MCF 10A (cell line): ENCODE data around the gene PELI3. TPM values are rescaled to one million over a fixed set of nuclear protein-coding genes. Genes with fewer than 3 reads are reported as not detected.
A peak's percentile ranks its signal among the peaks of the same experiment; 100 is the strongest.

ENCODE experiments used
- BruUV-seq: library from RNA; stranded (reverse); fragments of 400-500 nt; replicated peaks from 2 replicates; lab custom pipeline; 2021; lab: Mats Ljungman, UMichigan
- CTCF ChIA-PET: fragments of 300-600 bp; sonication (Branson Sonifier 250); formaldehyde crosslinking; extraction: SDS; loops from one replicate; lab custom pipeline; 2021; ENCODE audit warnings: antibody characterized with exemption, inconsistent platforms; lab: Yijun Ruan, JAX
- POLR2A ChIA-PET: fragments of 300-600, 350-650 bp; sonication (Branson Sonifier 250); formaldehyde crosslinking; extraction: SDS; loops from one replicate; lab custom pipeline; 2020; ENCODE audit warnings: antibody characterized with exemption, inconsistent platforms; lab: Yijun Ruan, JAX
- DNase-seq: peaks from one replicate; pipeline ENCODE4 v3.0.0-alpha.2; 2018; ENCODE audit not compliant: unreplicated experiment
- H3K27ac Mint-ChIP-seq: one replicate; pipeline ENCODE4 v1.8.0; 2022; ENCODE audit warnings: mild to moderate bottlenecking, low read depth, mixed read lengths; ENCODE audit not compliant: unreplicated experiment
- H3K27me3 Mint-ChIP-seq: one replicate; pipeline ENCODE4 v1.8.0; 2022; ENCODE audit warnings: mixed read lengths; ENCODE audit not compliant: insufficient read depth, unreplicated experiment
- H3K36me3 Mint-ChIP-seq: one replicate; pipeline ENCODE4 v1.8.0; 2022; ENCODE audit warnings: mild to moderate bottlenecking, moderate library complexity, mixed read lengths; ENCODE audit not compliant: insufficient read depth, unreplicated experiment
- H3K4me1 Mint-ChIP-seq: one replicate; pipeline ENCODE4 v1.8.0; 2022; ENCODE audit warnings: mixed read lengths; ENCODE audit not compliant: insufficient read depth, unreplicated experiment
- H3K4me3 Mint-ChIP-seq: one replicate; pipeline ENCODE4 v1.8.0; 2022; ENCODE audit warnings: mild to moderate bottlenecking, moderate library complexity, mixed read lengths; ENCODE audit not compliant: unreplicated experiment
- H3K9me3 Mint-ChIP-seq: one replicate; pipeline ENCODE4 v1.8.0; 2022; ENCODE audit warnings: mixed read lengths; ENCODE audit not compliant: unreplicated experiment
- CTCF ChIP-seq: fragments of 200-600 bp; IDR thresholded peaks from one replicate; pipeline ENCODE4 v1.8.0; 2022; ENCODE audit warnings: antibody characterized with exemption, mild to moderate bottlenecking; ENCODE audit not compliant: unreplicated experiment
- intact Hi-C: fragments of 100-400 bp; cut with micrococcal nuclease; formaldehyde crosslinking; loops from 2 replicates; pipeline ENCODE4 v1.14.1; 2022
- total RNA-seq: library from RNA; stranded (reverse); gene quantifications from 2 replicates; pipeline ENCODE4 v1.2.3, GENCODE V29; 2022

Gene PELI3
- total RNA-seq, 1 experiment from 2014 or later = 6.1 TPM

DNA sequence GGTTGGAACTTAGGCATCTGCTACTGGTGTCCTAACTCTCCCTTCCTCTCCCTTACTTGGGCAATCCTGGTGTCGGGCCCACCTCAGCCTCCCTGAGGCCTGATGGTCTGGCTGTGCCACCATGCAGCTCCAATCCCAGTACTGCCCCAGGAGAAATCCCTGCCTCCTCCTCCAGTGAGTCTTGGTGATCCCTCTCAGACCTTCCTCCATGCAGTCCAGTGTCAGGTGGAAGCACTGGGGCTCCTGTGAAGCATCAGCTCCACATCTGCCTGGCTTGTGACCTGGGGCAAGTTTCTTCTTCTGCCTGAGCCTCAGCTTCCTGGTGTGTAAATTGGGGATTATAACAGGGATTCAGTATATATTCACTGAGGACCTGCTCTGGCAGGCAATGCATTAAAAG is 1.8 kb upstream of the PELI3 start:
- Mint-ChIP-seq H3K4me1 (no peaks in the 10 kb centered on the region), H3K36me3 (no peaks in the 10 kb centered on the region), H3K27me3 (no peaks in the 10 kb centered on the region), H3K4me3 (no peak overlapping the region), H3K27ac (no peak overlapping the region), H3K9me3 (no peaks in the 10 kb centered on the region)
- intact Hi-C loops = no loop called here
- no TSS peak for BruUV-seq
- POLR2A ChIA-PET = interaction anchor here (0.8 to 5.3 kb wide), 2 partner anchors 15 to 44 kb away, joined by 3 to 65 read pairs; partner anchors contain the start of gene DPP3
- no peak for DNase-seq
- CTCF ChIA-PET = interaction anchor here (0.5 to 0.6 kb wide), 2 partner anchors 10 to 33 kb away, joined by 3 to 4 read pairs; no protein-coding TSS in a partner anchor
- TF ChIP-seq CTCF = no peak

- H3K27me3 Mint-ChIP-seq = no peaks in the 10 kb centered on the region
- ChIA-PET POLR2A (interaction anchor here (0.8 to 5.3 kb wide), 5 partner anchors 14 to 152 kb away, joined by 3 to 65 read pairs (median 7); partner anchors contain the start of genes DPP3 and MRPL11), CTCF (interaction anchor here (0.5 to 1.5 kb wide), 3 partner anchors 27 to 126 kb away, joined by 3 to 6 read pairs (median 4); partner anchors contain the start of gene MRPL11)
- no peaks in the 10 kb centered on the region for H3K9me3 Mint-ChIP-seq
- no TSS peak for BruUV-seq
- H3K4me3 Mint-ChIP-seq = peak overlapping the region; percentile 75
- H3K4me1 Mint-ChIP-seq = no peaks in the 10 kb centered on the region
- intact Hi-C loops = no loop called here
- DNase-seq = no peak
- no peak for TF ChIP-seq CTCF
- H3K36me3 Mint-ChIP-seq = no peaks in the 10 kb centered on the region
- peak overlapping the region; percentile 54 for H3K27ac Mint-ChIP-seq
These were observed 1.1 kb upstream of the PELI3 start for GRCh38 chr11:66465373-66466224.

GRCh38 chr11:66467034-66467659 is 442 bp downstream of the PELI3 start:
- no TSS peak for BruUV-seq
- H3K9me3 Mint-ChIP-seq = no peaks in the 10 kb centered on the region

More at GRCh38 chr11:66467034-66467659, 442 bp downstream of the PELI3 start:
- DNase-seq = peak; percentile 25
- Mint-ChIP-seq H3K36me3 (peaks cover 10% of the 10 kb centered on the region), H3K27me3 (no peaks in the 10 kb centered on the region), H3K4me1 (no peaks in the 10 kb centered on the region), H3K4me3 (peak overlapping the region; percentile 75), H3K27ac (peak overlapping the region; percentile 5)
- ChIA-PET CTCF (interaction anchor here (1.0 to 1.5 kb wide), 2 partner anchors 28 to 37 kb away, joined by 3 to 6 read pairs; partner anchors contain the start of gene MRPL11), POLR2A (interaction anchor here (0.7 to 5.3 kb wide), 9 partner anchors 9 to 149 kb away, joined by 3 to 65 read pairs (median 4); partner anchors contain the start of genes BBS1, DPP3, MRPL11 and RBM14)
- intact Hi-C loops = no loop called here
- peak; percentile 22 for TF ChIP-seq CTCF
